Spinal cord (tissue), 10 donors: Measurements from ENCODE around the gene ZSWIM8. TPM values are rescaled to one million over a fixed set of nuclear protein-coding genes. Genes with fewer than 3 reads are reported as not detected.

ENCODE experiments used
- DNase-seq, 6 donors: peaks; one replicate each; pipeline versions ENCODE4 v3.0.0 to v3.0.0-alpha.2; 2013 to 2015; ENCODE audit warnings: low spot score in 6 of 6, low read depth in 4 of 6
- H3K27ac ChIP-seq: one replicate; pipeline ENCODE4 v1.5.1; 2013; ENCODE audit warnings: low read depth, low read length, control low read depth
- H3K27me3 ChIP-seq: one replicate; pipeline ENCODE4 v1.6.1; 2013; ENCODE audit warnings: low read length; ENCODE audit not compliant: control insufficient read depth, insufficient read depth
- H3K36me3 ChIP-seq: one replicate; pipeline ENCODE4 v1.6.1; 2013; ENCODE audit warnings: low read length; ENCODE audit not compliant: control insufficient read depth, insufficient read depth
- H3K4me1 ChIP-seq: one replicate; pipeline ENCODE4 v1.6.1; 2013; ENCODE audit warnings: low read length; ENCODE audit not compliant: control insufficient read depth, insufficient read depth
- H3K4me3 ChIP-seq: one replicate; pipeline ENCODE4 v1.5.1; 2013; ENCODE audit warnings: low read depth, low read length, control low read depth
- H3K9me3 ChIP-seq: one replicate; pipeline ENCODE4 v1.6.1; 2013; ENCODE audit warnings: low read length; ENCODE audit not compliant: control insufficient read depth, insufficient read depth
- WGBS: methylation state at CpG from one replicate; pipeline ENCODE4 v1.1.5; 2013; ENCODE audit warnings: missing lambda C conversion rate; ENCODE audit not compliant: insufficient coverage; 5-methylcytosine and 5-hydroxymethylcytosine counted together
- polyA plus RNA-seq, 2 donors: library from polyadenylated mRNA; unstranded; fragments of 120-200 nt; gene quantifications; one replicate each; pipeline ENCODE4 v1.2.1, GENCODE V29; 2013; ENCODE audit not compliant: insufficient read length in 2 of 2
- total RNA-seq, 2 donors: library from RNA; depleted of rRNA in 1 of 2; stranded (reverse); fragments of 120-200 nt in 1 of 2; fragments of >200 nt in 1 of 2; gene quantifications; one replicate each; pipeline versions ENCODE4 v1.2.3 to v1.2.4, GENCODE V29; 2013 to 2014
- donor health status: healthy.

ZSWIM8 gene
- total and polyA plus RNA-seq, 4 donors = 38.8 to 148 (median 112) TPM

DNA sequence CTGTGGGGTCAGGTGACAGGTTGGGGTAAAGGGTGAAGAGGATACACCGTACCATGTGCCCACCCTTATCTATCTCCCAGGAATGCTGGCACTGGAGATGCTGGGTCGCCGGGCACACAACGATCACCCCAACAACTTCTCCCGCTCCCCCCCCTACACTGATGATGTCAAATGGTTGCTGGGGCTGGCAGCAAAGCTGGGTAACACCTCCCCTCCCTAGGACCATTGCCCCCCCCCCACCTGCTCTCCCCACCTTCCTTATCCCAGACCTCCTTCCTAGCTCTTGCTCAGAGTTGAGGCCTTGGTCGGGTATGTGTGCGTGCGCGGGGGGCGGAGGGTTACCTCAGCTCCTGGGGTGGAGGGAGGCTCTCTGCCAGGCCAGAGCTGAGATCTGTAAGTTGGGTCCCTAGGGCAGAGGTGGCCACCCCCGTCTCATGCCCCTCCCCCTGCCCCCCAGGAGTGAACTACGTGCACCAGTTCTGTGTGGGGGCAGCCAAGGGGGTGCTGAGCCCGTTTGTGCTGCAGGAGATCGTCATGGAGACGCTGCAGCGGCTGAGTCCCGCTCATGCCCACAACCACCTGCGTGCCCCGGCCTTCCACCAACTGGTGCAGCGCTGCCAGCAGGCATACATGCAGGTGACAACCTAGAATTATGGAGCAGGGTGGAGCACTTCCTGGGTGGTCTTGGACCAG lies 15.3 kb downstream of the ZSWIM8 start:
- WGBS = 82% methylated on average over 12 of the region's 20 CpGs
- Histone ChIP-seq H3K27me3 (no peaks in the 10 kb centered on the region), H3K4me1 (no peaks in the 10 kb centered on the region), H3K9me3 (no peaks in the 10 kb centered on the region), H3K36me3 (peaks cover 96% of the 10 kb centered on the region), H3K4me3 (no peak overlapping the region), H3K27ac (no peak overlapping the region)
- DNase-seq = no peak

- H3K9me3 ChIP-seq = no peaks in the 10 kb centered on the region
- H3K4me1 ChIP-seq = no peaks in the 10 kb centered on the region
- no peak overlapping the region for H3K27ac ChIP-seq
- WGBS = 93% methylated on average over 13 of the region's 13 CpGs
- no peaks in the 10 kb centered on the region for H3K27me3 ChIP-seq
- H3K36me3 ChIP-seq = peaks cover 96% of the 10 kb centered on the region
- DNase-seq = no peak
- no peak overlapping the region for H3K4me3 ChIP-seq
These were observed 15.8 kb downstream of the ZSWIM8 start for GRCh38 chr10:73801253-73801590.

DNA sequence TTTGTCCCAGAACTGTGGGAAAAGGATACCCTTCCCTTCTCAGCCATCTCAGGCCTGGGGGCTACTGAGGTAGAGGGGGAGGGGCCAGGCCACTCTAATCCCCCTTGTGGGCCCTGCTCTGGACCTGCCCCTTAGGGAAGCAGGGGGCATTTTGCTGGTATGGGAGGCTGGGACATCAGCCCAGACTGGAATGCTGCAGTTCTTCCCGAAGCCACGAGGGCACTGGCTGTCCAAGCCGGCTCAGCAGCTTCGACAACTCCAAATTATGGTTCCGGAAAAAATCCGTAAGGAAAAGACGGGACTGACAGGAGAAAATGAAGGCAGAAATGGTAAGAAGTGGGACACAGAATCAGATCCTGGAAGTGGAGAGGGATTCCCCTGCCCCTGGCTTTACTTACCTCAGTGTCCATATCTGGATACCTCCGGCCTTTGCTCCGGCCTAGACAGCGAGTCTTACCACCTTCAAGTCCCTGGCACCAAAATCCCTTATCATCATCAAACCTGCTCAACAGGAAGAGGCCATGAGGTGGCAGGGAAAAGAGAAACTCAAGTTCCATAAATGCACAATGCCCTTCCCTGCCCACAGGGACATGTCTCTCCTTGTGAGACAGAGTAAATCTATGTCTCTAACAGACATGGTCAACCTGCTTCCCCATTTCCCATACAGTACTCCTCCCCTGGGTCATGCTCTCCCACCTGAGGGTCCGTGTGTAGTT lies 17.0 kb downstream of the ZSWIM8 start:
- Histone ChIP-seq H3K36me3 (peaks cover 96% of the 10 kb centered on the region), H3K4me1 (no peaks in the 10 kb centered on the region), H3K4me3 (no peak overlapping the region), H3K27me3 (no peaks in the 10 kb centered on the region), H3K27ac (no peak overlapping the region), H3K9me3 (no peaks in the 10 kb centered on the region)
- WGBS = 85% methylated on average over 9 of the region's 11 CpGs
- DNase-seq = no peak

DNA sequence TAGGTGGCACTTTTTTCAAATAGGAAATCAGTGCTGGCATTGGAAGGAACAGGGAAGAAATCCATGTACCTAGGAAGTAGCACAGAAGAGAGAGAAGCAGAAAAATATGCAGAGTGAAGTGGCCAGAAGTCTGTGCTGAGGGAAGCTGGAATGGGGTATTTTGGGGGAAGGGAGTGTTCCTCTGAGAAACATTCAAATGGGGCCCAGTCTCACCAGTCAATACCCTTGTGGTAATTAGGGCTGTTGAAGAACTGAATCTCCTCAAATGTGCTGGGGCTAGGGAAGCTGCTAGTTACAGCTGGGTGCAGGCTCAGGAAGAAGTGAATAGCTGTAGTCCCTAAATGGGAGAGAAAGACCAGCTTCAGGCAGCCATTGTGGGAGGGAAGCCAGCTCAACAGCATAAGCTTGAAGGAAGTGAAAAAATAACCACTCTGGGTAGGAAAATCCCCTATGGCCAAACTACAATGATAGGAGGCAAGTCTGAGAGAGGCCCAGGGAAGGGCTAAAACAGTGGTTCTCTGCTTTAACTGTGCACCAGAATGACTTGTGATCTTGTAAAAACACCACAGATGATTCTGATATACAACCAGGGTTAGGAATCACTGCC lies 18.4 kb downstream of the ZSWIM8 start:
- no peak for DNase-seq
- no peak overlapping the region for H3K4me3 ChIP-seq
- H3K27ac ChIP-seq = no peak overlapping the region
- H3K9me3 ChIP-seq = no peaks in the 10 kb centered on the region
- H3K36me3 ChIP-seq = peaks cover 97% of the 10 kb centered on the region
- no peaks in the 10 kb centered on the region for H3K4me1 ChIP-seq
- no peaks in the 10 kb centered on the region for H3K27me3 ChIP-seq

GRCh38 chr10:73806176-73806950 lies 21.0 kb downstream of the ZSWIM8 start:
- no peak for DNase-seq
- no peaks in the 10 kb centered on the region for H3K27me3 ChIP-seq
- H3K4me1 ChIP-seq = peaks cover 4% of the 10 kb centered on the region
- no peak overlapping the region for H3K27ac ChIP-seq
- peaks cover 80% of the 10 kb centered on the region for H3K36me3 ChIP-seq
- no peak overlapping the region for H3K4me3 ChIP-seq
- 97% methylated on average over 14 of the region's 14 CpGs for WGBS
- no peaks in the 10 kb centered on the region for H3K9me3 ChIP-seq

GRCh38 chr10:73807471-73807870 lies 22.1 kb downstream of the ZSWIM8 start:
- Histone ChIP-seq H3K4me3 (no peak overlapping the region), H3K9me3 (no peaks in the 10 kb centered on the region), H3K36me3 (peaks cover 69% of the 10 kb centered on the region), H3K27ac (no peak overlapping the region), H3K27me3 (no peaks in the 10 kb centered on the region), H3K4me1 (peaks cover 9% of the 10 kb centered on the region)
- no peak for DNase-seq
- WGBS = 99% methylated on average over 14 of the region's 14 CpGs

DNA sequence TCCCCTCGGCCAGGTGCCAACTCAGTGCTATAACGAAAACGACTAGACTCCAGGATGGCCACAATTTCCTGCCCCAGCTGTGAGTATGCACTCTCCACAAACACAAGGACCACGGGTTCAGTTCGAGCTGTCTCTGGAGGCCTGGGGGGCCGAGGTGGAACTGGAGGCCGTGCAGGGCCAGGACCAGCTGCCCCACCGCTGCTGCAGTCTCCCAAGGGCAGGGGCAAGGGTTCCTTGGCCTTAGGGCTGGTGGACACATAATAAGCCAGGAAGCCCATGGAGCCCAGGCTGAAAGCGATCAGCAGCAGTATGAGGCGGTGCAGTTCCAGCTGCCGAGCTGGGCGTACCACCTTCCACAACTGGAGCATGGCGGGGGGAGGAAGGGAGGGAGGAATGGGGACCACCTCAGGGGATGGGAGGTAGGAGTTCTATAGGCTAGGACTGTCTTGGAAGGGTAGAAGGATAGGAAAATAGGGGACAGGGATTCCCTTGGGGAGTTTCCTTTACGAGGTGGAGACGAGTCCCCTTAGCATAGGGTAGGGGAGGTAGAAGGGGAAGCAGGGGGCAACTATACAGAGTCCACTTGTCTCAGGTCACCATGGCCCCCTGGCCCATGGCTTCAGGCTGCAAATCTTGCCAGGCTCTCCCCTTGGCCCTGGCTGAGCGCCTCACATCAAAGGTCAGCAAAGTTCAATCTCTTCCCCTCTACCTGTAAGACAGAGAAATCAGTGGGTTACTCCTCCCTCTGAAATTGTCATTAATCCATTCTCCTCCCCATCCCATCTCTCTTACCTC lies 22.8 kb downstream of the ZSWIM8 start:
- no peaks in the 10 kb centered on the region for H3K9me3 ChIP-seq
- 97% methylated on average over 16 of the region's 16 CpGs for whole genome bisulfite sequencing

GRCh38 chr10:73809061-73809818 lies 23.8 kb downstream of the ZSWIM8 start:
- no peak overlapping the region for H3K4me3 ChIP-seq
- peaks cover 9% of the 10 kb centered on the region for H3K4me1 ChIP-seq

More for the DNA sequence above, 22.8 kb downstream of the ZSWIM8 start:
- Histone ChIP-seq H3K36me3 (peaks cover 67% of the 10 kb centered on the region), H3K27me3 (no peaks in the 10 kb centered on the region), H3K4me1 (peaks cover 9% of the 10 kb centered on the region), H3K4me3 (no peak overlapping the region), H3K27ac (no peak overlapping the region)
- DNase-seq = no peak

More at GRCh38 chr10:73809061-73809818, 23.8 kb downstream of the ZSWIM8 start:
- Histone ChIP-seq H3K36me3 (peaks cover 61% of the 10 kb centered on the region), H3K27ac (no peak overlapping the region), H3K9me3 (no peaks in the 10 kb centered on the region), H3K27me3 (no peaks in the 10 kb centered on the region)
- no peak for DNase-seq
- 56% methylated on average over 2 of the region's 5 CpGs for WGBS
